Measurements from ENCODE around the gene SLC24A4.
A peak's percentile ranks its signal among the peaks of the same experiment; 100 is the strongest.

The SLC24A4 gene

DNA sequence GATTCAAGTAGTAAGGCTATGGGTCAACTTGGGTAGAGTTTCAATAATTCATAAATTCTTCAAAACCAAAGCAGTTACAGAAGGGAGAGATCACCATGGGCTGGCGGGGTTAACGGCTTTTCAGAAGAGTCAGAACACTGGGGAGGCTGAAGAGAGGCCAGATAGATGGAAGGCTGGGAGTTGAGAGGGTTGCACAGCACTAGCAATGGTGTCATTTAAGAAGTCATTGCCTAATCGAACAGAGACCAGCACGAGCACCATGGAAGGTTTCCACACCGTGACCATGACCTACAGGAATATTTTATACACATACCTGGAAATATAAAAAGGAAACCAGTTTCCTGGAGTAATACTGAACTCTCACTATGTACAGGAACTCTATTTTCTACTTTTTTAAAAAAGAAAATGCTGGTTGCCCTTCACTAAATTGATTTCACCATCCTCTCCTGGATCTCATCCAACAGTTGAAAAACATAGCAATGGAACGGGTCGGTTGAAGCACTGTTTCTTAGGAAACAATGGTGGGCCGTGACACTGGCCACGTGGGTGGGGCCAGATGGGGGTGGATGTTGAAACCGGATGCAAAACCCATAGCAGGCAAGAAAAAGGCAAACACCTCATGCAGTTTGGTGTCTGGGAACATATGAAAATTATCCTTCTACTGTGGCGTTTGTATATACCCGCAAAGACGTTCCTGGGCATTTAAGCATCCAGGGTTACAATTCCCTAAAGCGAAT lies 152.7 kb downstream of the SLC24A4 start:
- no peak for DNase-seq (ENCODE audit: low read depth in 2 of 2)

DNA sequence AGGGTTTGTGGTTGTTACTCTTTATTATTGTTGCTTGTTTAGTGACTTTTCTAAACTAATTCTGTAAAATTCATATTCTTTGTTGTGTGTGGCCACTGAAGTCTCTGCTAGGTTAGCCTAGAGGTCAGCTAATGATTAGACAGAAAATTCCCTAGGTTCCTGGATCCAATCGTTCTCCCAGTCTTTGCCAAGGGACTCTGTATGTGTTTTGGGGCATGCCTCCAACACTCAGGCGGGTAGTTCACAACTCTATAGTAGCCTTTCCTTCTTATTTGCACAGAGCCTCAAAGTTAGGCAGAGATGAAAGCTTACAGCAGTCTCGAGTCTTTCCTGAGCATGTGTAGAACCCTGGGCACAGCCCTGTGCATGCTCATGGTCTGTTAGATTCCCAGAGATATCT lies 157.9 kb downstream of the SLC24A4 start:
- no peak for DNase-seq (ENCODE audit: low read depth in 2 of 2)

DNA sequence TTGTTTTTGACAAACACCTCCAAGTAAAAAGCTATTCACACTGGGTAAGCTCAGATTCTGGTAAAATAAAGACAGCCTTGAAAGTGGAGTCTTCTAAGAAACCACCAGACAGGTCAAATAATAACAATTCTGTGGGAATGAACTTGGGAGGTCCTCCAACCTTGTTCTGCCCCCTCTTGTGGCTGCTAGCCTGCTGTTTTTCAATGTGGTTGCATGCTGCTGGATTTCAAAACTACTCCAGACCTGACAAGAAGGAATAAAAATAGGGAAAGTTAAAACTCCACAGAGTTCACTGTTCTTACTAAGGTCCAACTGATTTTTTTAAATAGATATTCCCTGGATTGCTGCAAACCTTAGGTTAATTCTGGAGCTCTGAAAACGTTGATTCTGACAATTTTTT lies 158.4 kb downstream of the SLC24A4 start:
- DNase-seq (ENCODE audit: low read depth in 2 of 2): no peak

DNA sequence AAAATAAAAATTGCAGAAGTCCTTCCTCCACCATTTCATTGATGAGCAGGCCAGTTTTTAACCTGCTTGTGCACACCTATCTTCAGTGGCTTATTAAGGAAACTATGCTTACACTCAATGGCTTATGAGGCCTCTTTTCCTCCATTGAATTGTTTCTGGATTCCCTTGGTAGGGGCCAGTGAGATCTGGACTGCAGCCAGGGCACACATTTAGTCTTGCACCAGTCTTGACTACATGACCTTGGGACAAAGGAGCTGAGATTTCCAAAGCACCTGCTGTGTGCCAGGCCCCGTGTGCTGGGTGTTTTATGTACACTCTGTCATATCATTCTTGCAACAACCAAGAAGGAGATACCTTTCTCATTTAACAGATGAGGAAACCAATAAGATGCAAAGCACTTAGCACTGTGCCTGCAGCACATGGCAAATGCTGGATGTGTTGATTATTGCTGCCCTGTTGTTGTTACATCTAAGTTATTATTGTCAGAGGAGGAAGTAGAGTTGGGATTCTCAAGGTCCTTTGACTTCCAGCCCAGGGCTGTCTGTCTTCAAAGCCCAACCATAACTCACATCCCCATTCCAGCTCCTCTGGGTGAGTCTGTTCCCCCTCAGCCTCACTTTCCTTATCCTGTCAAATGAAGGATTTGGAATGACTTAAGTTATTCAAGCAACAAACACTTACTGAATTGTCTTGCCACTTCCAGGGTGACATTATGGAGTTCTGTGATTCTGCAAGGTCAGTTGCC lies 159.0 kb downstream of the SLC24A4 start:
- DNase-seq (ENCODE audit: low read depth in 2 of 2): no peak

DNA sequence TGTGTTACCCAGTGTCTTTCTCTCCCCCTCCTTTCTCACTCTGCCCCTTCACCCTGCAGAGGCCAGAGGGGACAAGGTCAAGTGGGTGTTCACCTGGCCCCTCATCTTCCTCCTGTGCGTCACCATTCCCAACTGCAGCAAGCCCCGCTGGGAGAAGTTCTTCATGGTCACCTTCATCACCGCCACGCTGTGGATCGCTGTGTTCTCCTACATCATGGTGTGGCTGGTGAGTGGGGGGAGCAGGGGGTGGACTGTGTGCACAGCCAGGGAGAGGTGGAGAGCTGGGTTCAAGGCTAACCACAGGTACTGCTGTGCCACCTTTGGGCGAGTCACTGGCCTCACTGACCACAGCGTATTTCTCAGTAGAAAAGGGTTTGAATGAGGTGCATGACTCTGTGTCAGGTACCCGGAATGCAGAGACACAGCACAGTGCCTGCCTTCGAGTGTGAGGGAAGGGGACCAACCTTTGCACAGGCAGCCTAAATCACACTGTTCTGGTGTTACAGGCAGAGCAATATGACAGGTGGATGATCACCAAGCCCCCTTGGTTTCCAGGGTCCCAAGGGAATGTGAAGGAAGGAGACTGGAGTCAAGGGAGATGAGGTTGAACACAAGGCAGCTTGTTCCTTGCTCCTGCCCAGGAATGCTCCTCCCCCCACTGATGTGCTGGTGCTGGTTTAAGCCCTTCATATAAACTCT lies 159.8 kb downstream of the SLC24A4 start:
- DNase-seq (ENCODE audit: low read depth in 2 of 2): no peak

DNA sequence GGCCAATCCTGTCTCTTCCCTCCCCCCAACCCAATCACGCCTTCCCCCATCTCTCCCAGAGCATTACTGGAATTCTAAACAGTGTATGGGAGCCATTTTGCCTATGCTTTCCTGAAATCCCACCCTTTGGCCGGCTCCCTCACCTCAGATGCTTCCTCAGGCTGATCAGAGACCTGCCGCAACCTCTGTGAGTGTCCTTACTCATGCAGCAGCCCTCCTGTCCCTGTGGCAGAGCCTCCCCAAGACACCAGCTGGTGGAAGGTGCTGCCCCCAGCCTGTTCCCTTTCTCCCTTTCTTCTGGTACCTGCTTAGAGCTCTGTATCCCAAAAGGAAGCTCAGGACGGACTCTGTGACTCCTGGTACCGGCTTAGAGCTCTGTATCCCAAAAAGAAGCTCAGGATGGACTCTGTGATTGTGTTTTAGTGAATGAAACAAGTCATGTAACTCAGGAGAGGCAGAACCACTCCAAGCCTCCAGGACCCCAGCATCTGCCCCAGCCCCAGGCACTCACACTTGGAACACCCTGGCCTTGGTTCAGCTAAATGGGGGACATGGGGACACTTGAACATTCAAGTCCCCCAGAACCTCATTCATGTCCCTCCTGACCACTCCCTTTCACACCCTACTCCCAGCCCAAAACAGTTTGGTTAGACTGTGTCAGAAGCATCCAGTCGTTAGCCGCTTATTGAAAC lies 161.3 kb downstream of the SLC24A4 start:
- DNase-seq (ENCODE audit: low read depth in 2 of 2): no peak

DNA sequence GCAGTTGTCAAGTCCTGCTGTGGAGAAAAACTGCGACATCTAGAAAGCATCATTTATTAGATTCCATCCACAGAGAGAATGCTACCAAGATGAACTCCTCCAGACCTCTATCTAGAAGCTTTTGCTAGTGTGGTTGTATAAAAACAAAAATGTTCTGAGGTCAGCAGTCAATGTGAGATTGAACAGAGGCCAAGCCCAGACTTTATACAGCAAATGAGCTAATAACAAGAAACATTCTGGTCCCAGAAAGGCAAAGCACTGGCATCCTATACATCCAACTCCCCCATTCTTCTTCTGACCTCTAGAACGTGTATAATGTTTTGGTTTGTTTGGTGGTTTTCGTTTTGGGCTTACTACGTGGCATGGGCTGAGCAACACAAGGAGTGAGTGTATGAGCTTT lies 163.9 kb downstream of the SLC24A4 start:
- no peak for DNase-seq (ENCODE audit: low read depth in 2 of 2)

DNA sequence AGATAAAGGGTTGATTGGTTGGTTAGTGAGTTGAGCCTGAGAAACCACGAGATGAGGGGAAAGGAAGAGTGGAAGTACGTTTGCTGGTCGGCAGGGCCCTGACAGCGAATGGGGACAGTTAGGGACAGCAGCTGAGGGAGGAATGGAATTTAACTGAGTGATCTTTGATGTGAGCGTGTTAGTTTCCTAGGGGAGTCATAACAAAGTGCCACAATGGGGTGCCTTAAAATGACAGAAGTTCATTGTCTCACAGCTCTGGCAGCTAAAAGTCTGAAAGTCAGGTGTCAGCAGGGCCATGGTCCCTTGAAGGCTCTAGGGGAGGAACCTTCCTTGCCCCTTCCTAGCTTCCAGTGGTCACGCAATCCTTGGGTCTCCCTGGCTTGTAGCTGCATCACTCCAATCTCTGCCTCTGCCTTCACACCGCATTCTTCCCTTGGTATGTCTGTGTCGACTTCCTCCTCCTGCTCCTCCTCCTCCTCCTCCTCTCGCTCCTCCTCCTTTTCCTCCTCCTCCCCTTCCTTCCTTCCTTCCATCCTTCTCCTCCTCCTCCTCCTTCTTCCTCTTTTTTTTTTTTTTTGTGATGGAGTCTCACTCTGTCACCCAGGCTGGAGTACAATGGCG lies 164.7 kb downstream of the SLC24A4 start:
- no peak for DNase-seq (ENCODE audit: low read depth in 2 of 2)

DNA sequence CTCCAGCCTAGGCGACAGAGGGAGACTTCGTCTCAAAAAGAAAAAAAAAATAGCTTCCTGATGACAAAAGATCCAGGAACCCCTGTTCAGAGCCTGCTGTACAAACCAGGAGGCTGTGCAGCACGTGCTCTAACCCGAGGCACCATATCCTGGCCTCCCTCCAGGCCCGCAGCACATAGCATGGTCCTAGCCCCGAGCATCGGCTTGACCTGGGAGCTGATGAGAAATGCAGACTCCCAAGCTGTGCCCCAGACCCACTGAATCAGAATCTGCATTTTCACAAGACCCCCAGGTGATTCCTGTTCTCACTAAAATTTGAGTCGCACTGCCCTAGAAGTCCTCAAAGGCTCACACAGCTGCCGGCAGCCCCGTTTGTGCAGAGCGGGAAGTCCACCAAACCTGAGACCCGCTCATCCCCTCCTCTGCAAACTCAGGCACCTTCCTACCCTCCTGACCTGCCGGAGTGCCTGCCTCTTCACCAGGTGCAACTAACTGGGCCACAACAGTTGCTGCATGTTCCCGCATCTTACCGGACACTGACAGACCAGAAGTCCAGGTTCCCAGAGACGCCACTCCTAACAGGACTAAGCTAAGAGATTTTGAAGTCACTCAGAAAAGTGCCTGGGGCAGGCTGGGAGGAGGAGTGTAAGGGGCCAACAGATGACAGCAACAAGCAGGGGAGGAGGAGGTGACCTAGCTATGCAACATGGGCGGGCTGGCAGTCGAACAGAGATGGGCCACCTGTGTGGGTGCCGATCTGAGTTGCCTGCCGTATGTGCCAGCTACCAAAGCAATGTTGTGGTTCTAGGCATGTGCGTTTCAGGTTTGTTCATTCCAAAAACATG lies 166.7 kb downstream of the SLC24A4 start:
- no peak for DNase-seq (ENCODE audit: low read depth in 2 of 2)

DNA sequence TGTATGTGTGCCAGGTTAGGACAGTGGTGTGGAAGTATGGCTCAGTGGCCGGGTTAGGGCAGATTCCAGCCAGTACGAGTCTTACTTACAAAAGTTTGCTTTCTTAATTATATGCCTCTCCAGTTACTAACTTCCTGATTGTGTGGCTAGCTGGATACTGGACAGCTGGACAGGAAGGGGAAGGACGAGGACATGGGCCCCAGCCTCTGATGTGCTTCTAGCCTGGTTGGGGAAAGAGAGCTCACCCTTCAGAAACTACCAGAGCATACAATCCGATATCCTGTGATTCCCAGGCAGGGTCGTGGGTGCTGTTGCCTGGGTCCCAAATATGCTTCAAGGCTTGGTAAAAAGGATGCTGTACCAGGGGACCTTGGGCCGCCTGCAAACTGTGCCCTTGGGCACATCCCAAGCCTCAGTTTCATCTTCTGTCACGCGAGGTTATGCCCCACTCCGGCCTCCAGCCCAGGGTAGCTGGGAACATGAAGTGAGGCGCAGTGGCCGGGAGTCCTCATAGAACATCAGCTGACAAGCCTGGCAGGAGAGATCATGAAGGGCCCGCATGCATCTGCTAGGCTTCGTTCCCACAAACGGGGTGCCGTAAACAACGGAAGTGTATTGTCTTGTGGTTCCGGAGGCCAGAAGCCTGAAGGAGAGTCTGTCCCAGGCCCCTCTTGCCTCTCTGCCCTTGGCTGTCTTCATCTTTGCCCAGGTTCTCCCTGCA lies 167.4 kb downstream of the SLC24A4 start:
- no peak for DNase-seq (ENCODE audit: low read depth in 2 of 2)

DNA sequence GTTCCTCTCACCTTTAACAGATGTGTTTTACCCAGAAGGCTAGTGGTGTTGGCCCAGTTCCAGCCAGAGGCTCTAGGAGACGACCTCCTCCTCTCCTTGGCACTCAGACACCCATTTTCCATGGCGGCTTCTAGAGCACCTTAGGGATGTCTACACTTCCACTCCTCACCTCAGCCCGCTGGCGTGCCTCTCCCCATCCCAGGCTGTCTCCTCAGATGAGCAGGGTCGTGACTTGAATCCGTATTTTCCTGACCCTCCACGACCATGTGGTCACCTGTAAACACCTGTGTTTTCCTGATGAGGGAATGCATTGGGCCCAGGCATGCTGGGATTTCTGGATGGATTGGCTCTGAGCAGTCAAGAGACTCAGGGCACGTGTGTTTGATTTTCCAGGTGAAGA lies 168.8 kb downstream of the SLC24A4 start:
- no peak for DNase-seq (ENCODE audit: low read depth in 2 of 2)

DNA sequence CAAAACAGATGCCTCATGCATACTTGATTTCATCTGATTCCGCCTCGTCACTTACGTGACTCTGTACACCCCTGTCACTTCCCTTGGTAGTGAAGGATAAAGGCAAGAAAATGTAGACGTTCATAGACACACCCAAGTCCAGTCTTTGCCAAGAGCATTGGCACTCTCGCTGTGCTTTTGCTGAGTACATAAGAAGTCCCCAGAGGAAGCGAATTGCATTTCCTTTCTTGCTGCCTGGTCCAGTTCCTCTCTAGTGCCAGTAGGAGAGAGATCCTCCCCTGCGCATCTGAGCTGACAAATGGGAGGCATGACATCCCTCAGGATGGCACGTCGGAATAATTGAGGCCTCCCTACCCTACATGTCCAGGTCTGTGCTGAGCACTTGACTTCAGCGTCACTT lies 169.3 kb downstream of the SLC24A4 start:
- no peak for DNase-seq (ENCODE audit: low read depth in 2 of 2)

DNA sequence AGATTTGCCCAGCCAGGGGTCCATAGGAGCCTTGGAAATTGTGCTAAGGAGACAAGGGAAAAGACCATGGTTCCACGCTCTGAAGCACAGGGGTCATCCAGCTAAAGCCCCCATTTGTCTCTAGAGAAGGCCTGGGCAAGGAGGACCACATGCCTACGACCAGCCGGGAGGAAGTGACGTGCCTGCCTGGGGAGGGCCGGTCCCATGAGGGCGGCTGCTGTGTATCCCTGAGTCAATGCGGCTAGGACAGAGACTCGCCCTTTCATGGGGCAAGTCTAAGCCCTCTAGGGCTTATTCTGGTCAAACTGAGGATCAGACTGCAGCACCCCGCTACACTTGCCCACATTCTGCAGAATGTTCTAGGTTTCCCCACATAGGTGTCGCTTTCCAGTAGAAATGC lies 170.1 kb downstream of the SLC24A4 start:
- no peak for DNase-seq (ENCODE audit: low read depth in 2 of 2)

DNA sequence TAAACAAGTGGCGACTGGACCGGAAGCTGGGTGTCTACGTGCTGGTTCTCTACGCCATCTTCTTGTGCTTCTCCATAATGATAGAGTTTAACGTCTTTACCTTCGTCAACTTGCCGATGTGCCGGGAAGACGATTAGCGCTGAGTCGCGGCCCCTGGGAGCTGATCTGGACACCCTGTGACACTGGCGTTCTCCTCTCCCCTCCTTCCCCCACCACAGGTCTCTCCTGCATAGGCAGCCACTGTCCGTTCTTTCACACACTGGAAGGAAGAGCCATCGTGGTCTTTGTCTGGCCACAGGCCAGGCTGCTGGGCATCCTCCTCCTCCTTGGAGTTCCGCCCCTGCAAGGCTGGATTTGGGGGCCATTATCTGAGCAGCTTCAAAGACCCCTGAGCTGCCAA lies 170.5 kb downstream of the SLC24A4 start:
- DNase-seq (ENCODE audit: low read depth in 2 of 2): no peak

DNA sequence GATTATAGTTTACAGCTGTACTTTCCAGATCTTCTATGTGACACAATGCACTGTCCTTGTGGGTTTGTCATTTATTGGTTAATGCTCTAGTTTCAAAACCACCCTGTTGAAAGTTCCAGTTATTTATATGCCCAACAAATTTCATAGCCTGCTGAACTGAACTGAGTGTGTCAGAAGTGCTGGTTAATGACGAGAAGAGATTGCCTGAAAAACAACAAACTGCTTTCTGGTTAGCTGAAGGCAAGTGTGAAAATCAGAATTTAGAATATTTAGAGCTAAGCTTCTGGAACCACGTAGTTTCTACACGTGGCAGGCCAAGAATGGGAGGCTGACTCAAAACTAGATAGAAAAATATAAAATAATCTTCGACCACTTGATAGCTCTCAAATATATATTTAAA lies 171.5 kb downstream of the SLC24A4 start:
- no peak for DNase-seq (ENCODE audit: low read depth in 2 of 2)

DNA sequence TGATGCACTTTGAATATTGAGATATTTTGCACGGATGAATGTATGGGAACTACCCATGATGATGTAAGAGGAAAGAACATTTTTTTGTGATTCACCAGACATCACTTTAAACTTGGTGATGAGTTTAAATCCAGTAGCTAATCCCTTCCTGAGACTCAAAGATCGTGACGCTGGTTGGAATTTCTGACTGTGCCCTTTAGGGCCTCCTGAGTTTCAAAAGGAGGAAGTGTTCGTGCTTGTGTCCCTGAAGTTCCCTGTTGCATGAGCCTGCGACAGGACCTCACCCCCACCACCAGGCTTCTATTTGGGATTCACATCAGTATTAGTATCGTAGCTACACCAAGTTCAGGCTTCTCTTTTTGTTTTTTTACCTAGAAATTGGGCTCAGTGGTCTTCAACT lies 172.1 kb downstream of the SLC24A4 start:
- peak; percentile 71 to 72 for DNase-seq (ENCODE audit: low read depth in 2 of 2)

DNA sequence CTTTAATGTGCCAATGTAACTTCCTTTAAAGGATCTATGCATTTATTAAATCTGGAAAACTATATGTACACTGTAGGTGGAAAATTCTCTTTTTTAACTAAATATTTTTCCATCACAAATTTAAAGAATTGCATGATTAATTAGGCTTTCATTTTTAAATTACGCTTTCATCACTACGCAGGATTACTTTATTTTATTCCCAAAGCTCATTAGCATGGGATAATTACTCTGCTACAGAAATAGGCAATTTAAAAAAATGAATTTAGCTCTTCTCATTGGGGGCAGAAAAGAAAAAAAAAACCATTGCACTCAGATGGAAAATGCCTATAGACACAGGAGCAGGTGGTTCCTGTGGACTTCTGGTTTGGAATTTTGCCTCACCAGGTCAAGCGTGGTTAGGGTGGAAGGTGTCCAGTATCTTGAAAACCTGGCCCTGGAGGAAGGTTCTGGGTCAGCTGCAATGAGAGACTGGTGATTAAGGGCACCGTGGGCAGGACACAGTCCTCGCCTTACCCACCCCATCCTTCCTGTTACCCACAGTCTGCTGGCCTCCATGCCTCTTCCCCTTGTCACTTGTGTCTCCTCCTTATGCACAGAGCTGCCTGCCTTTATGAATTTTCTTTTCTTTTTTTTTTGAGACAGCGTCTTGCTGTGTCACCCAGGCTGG lies 173.4 kb downstream of the SLC24A4 start:
- DNase-seq (ENCODE audit: low read depth in 2 of 2): no peak

DNA sequence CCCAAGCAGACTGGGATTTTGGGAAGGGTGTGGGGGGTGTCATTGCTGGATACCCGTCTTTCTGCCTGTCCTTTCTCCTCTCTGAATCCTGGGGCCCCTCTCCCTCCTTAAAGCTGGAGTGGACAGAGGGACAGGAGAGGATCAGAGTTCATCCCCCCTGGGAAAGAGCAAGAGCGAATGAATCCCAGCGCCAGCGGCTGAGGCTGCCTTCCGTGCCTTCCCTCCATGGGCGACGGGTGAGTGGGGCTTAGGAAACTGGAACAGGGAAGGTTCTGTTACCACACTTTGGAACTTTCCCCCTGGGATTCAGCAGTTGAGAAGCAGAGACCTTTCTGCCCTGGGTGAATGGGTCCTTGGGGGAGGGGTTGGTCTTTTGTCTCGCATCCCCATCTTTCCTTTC lies 174.4 kb downstream of the SLC24A4 start:
- no peak for DNase-seq (ENCODE audit: low read depth in 2 of 2)

DNA sequence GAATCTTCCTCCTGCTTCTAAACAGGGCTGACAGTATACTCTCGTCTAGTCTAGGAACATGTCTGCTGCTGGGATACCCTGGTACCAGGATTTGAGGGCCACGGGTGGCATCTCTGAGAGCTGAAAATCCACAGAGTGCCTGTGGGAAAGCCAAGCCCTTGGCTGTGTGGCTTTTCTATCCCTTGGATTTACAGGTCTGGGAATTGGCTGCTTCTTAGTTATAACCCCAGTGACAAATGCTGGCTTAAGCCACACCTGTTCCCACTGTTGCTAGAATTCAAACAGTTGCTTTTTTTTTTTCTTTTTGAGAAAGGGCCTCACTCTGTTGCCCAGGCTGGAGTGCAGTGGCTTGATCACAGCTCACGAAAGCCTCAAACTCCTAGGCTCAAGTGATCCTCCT lies 176.3 kb downstream of the SLC24A4 start:
- no peak for DNase-seq (ENCODE audit: low read depth in 2 of 2)

DNA sequence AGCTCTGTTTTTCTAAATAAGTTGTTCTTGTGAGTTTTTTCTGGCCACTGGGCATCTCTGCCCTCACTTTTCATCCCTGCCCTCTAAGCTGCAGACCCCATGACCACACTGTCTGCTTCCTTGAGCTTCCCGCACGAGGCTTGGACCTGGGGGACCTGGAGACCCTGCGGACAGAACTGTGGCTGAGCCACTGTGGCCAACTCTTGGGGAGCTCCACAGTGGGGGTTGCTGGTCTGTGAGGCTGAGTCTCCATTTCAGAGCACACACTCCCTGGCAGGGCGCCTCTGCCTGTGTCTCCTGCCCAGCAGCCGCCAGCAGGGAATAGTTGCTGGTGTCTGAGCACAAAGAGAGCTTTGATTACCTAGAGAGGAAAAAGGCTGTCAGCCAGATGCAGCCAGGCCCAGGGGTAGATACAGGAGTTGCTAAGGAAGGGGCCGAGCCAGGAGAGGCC lies 177.6 kb downstream of the SLC24A4 start:
- no peak for DNase-seq (ENCODE audit: low read depth in 2 of 2)

Measured in fibroblast of skin of left quadriceps (primary cell).